IMR-90 (cell line): ENCODE measurements around the gene GLT1D1.

ENCODE experiments used
- CEBPB ChIP-seq: IDR thresholded peaks from 2 replicates; pipeline ENCODE4 v1.6.1; 2012; ENCODE audit warnings: low read depth, low read length, improper control_type of control experiment
- CHD1 ChIP-seq: IDR thresholded peaks from 2 replicates; pipeline ENCODE4 v1.6.1; 2012; ENCODE audit warnings: low read depth, low read length, improper control_type of control experiment
- CTCF ChIP-seq: conservative IDR thresholded peaks from 2 replicates; pipeline ENCODE4 v1.5.1; 2012; ENCODE audit warnings: mild to moderate bottlenecking, low read depth, low read length, improper control_type of control experiment
- RCOR1 ChIP-seq: IDR thresholded peaks from 2 replicates; pipeline ENCODE4 v1.6.1; 2012; ENCODE audit warnings: mild to moderate bottlenecking, low read length, improper control_type of control experiment; ENCODE audit not compliant: insufficient replicate concordance

- TF ChIP-seq CTCF (no peak), RCOR1 (no peak), CHD1 (no peak), CEBPB (no peak)
Measured at GRCh38 chr12:128966203-128966810, 113.0 kb downstream of the GLT1D1 start.
